IMR-90 (cell line): ENCODE results near the gene TRIM27. TPM values are rescaled to one million over a fixed set of nuclear protein-coding genes. Genes with fewer than 3 reads are reported as not detected.
A peak's percentile ranks its signal among the peaks of the same experiment; 100 is the strongest.

ENCODE experiments used
- ATAC-seq: fragments of 200-7000 bp; cut with Tn5 transposase; 2 replicates; pipeline ENCODE4 v1.9.1; 2020; ENCODE audit warnings: low read depth, mild to moderate bottlenecking, moderate library complexity
- BruUV-seq: library from RNA; stranded (reverse); fragments of 400-500 nt; replicated peaks from 2 replicates; lab custom pipeline; 2021; lab: Mats Ljungman, UMichigan
- CTCF ChIA-PET: fragments of 300-600 bp; formaldehyde crosslinking; extraction: SDS; loops from one replicate; lab custom pipeline; 2021; ENCODE audit warnings: antibody characterized with exemption; lab: Yijun Ruan, JAX
- POLR2A ChIA-PET: fragments of 300-600 bp; sonication (Branson Sonifier 250); formaldehyde crosslinking; loops from one replicate; lab custom pipeline; 2022; ENCODE audit warnings: antibody characterized with exemption; ENCODE audit not compliant: unreplicated experiment; lab: Charles Lee
- DNase-seq: peaks from one replicate; pipeline ENCODE4 v3.0.0; 2013
- H2AFZ ChIP-seq: replicated peaks from 2 replicates; pipeline ENCODE3; 2013; ENCODE audit warnings: low read length, mild to moderate bottlenecking; ENCODE audit not compliant: poor library complexity
- H2AK5ac ChIP-seq: 2 replicates; pipeline ENCODE4 v1.6.1; 2013; ENCODE audit warnings: low read depth, low read length, inconsistent platforms
- H2AK9ac ChIP-seq: replicated peaks from 2 replicates; pipeline ENCODE3; 2013; ENCODE audit warnings: mild to moderate bottlenecking, low read depth, low read length, moderate library complexity; ENCODE audit not compliant: poor library complexity
- H2BK120ac ChIP-seq: 2 replicates; pipeline ENCODE4 v1.6.1; 2013; ENCODE audit warnings: low read depth, low read length, inconsistent platforms
- H2BK15ac ChIP-seq: 3 replicates; pipeline ENCODE4 v1.6.1; 2013; ENCODE audit warnings: low read depth, low read length, inconsistent platforms
- H2BK20ac ChIP-seq: 2 replicates; pipeline ENCODE4 v1.6.1; 2013; ENCODE audit warnings: low read depth, mild to moderate bottlenecking, inconsistent platforms, low read length, moderate library complexity
- H2BK5ac ChIP-seq: 2 replicates; pipeline ENCODE4 v1.6.1; 2013; ENCODE audit warnings: mild to moderate bottlenecking, low read depth, low read length, inconsistent platforms; ENCODE audit not compliant: poor library complexity, severe bottlenecking
- H3K14ac ChIP-seq: replicated peaks from 2 replicates; pipeline ENCODE4 v1.6.1; 2013; ENCODE audit warnings: low read depth, low read length, inconsistent platforms
- H3K18ac ChIP-seq: 2 replicates; pipeline ENCODE4 v1.6.1; 2013; ENCODE audit warnings: low read depth, low read length, control low read depth
- H3K23ac ChIP-seq: 2 replicates; pipeline ENCODE4 v1.6.1; 2013; ENCODE audit warnings: low read depth, low read length, inconsistent platforms
- H3K27ac ChIP-seq: 2 replicates; pipeline ENCODE4 v1.5.1; 2013; ENCODE audit warnings: mild to moderate bottlenecking, control low read depth, low read length; ENCODE audit not compliant: insufficient read depth
- H3K27me3 ChIP-seq: 2 replicates; pipeline ENCODE4 v1.6.1; 2013; ENCODE audit warnings: low read length; ENCODE audit not compliant: control insufficient read depth, insufficient read depth
- H3K36me3 ChIP-seq: 2 replicates; pipeline ENCODE4 v1.6.1; 2013; ENCODE audit warnings: low read length, mixed read lengths; ENCODE audit not compliant: control insufficient read depth, insufficient read depth
- H3K4ac ChIP-seq: 2 replicates; pipeline ENCODE4 v1.6.1; 2013; ENCODE audit warnings: low read depth, low read length, inconsistent platforms
- H3K4me1 ChIP-seq: 2 replicates; pipeline ENCODE4 v1.6.1; 2013; ENCODE audit warnings: low read length, mixed read lengths; ENCODE audit not compliant: control insufficient read depth, insufficient read depth
- H3K4me2 ChIP-seq: 2 replicates; pipeline ENCODE4 v1.6.1; 2013; ENCODE audit warnings: low read depth, mild to moderate bottlenecking, control low read depth, low read length, moderate library complexity
- H3K4me3 ChIP-seq: 2 replicates; pipeline ENCODE4 v1.5.1; 2013; ENCODE audit warnings: low read depth, mild to moderate bottlenecking, control low read depth, low read length, moderate library complexity; ENCODE audit not compliant: insufficient read depth
- H3K56ac ChIP-seq: 2 replicates; pipeline ENCODE4 v1.6.1; 2013; ENCODE audit warnings: low read length, inconsistent platforms; ENCODE audit not compliant: insufficient read depth; ENCODE audit errors: extremely low read depth
- H3K79me1 ChIP-seq, 2 experiments: 2 replicates each; pipeline ENCODE4 v1.6.1; 2013; ENCODE audit warnings: low read length in 2 of 2, inconsistent platforms in 1 of 2, low read depth in 1 of 2
- H3K9ac ChIP-seq: 2 replicates; pipeline ENCODE4 v1.6.1; 2013; ENCODE audit warnings: low read depth, low read length, control low read depth
- H3K9me1 ChIP-seq: 2 replicates; pipeline ENCODE4 v1.6.1; 2013; ENCODE audit warnings: low read length, inconsistent platforms; ENCODE audit not compliant: insufficient read depth
- H3K9me3 ChIP-seq: 2 replicates; pipeline ENCODE4 v1.6.1; 2013; ENCODE audit warnings: low read length; ENCODE audit not compliant: control insufficient read depth, insufficient read depth
- H4K20me1 ChIP-seq: 2 replicates; pipeline ENCODE4 v1.6.1; 2013; ENCODE audit warnings: low read length, inconsistent platforms; ENCODE audit not compliant: insufficient read depth
- H4K5ac ChIP-seq: 2 replicates; pipeline ENCODE4 v1.6.1; 2013; ENCODE audit warnings: mild to moderate bottlenecking, low read depth, low read length, control low read depth
- H4K8ac ChIP-seq, 2 experiments: 2 replicates each; pipeline ENCODE4 v1.6.1; 2013; ENCODE audit warnings: low read depth in 2 of 2, low read length in 2 of 2, control low read depth in 1 of 2, inconsistent platforms in 1 of 2
- H4K91ac ChIP-seq: 2 replicates; pipeline ENCODE4 v1.6.1; 2013; ENCODE audit warnings: low read depth, low read length, inconsistent platforms; ENCODE audit not compliant: insufficient read depth
- BHLHE40 ChIP-seq: fragments of 150-350 bp; IDR thresholded peaks from 2 replicates; pipeline ENCODE4 v1.6.1; 2016; ENCODE audit warnings: mild to moderate bottlenecking, low read depth, low read length
- MAZ ChIP-seq: IDR thresholded peaks from 2 replicates; pipeline ENCODE4 v1.6.1; 2012; ENCODE audit warnings: low read depth, mild to moderate bottlenecking, low read length, improper control_type of control experiment, moderate library complexity, borderline replicate concordance
- MXI1 ChIP-seq: IDR thresholded peaks from 2 replicates; pipeline ENCODE4 v1.6.1; 2012; ENCODE audit warnings: low read depth, mild to moderate bottlenecking, low read length, moderate library complexity, borderline replicate concordance
- NFE2L2 ChIP-seq: fragments of 150-350 bp; IDR thresholded peaks from 2 replicates; pipeline ENCODE4 v1.6.1; 2016; ENCODE audit warnings: low read depth, mild to moderate bottlenecking, low read length
- WGBS, 2 experiments: methylation state at CpG; one replicate each; pipeline versions ENCODE4 v1.1.5 to v1.1.7; 2013; ENCODE audit warnings: missing lambda C conversion rate in 2 of 2; ENCODE audit not compliant: insufficient read length in 1 of 2; ENCODE audit errors: extremely low coverage in 2 of 2; 5-methylcytosine and 5-hydroxymethylcytosine counted together
- dilution Hi-C: fragments of 300-500 bp; cut with HindIII; formaldehyde crosslinking; loops from one replicate; pipeline ENCODE4 v1.14.3; 2018; ENCODE audit warnings: low sequenced_read_pairs; ENCODE audit not compliant: unreplicated experiment
- in situ Hi-C: fragments of 300-500 bp; cut with MboI; formaldehyde crosslinking; loops from 3 replicates; pipeline ENCODE4 v1.14.3; 2019; ENCODE audit warnings: low sequenced_read_pairs, inconsistent platforms, mixed read lengths
- intact Hi-C: fragments of 100-400 bp; cut with micrococcal nuclease; formaldehyde crosslinking; loops from 2 replicates; pipeline ENCODE4 v1.10.0; 2022
- polyA plus RNA-seq, 3 experiments: library from polyadenylated mRNA; depleted of rRNA; stranded (reverse); fragments of >200 nt; gene quantifications; 2 replicates each; pipeline ENCODE4 v1.2.3, GENCODE V29; 2012; ENCODE audit warnings: low replicate concordance in 1 of 3
- total RNA-seq: library from RNA; depleted of rRNA; stranded (reverse); fragments of >200 nt; gene quantifications from 2 replicates; pipeline ENCODE4 v1.2.3, GENCODE V29; 2012

Gene TRIM27
- total and polyA plus RNA-seq, 2 of the 4 experiments (the other 2 are of a cell fraction): 44.4 to 48.0 TPM

DNA sequence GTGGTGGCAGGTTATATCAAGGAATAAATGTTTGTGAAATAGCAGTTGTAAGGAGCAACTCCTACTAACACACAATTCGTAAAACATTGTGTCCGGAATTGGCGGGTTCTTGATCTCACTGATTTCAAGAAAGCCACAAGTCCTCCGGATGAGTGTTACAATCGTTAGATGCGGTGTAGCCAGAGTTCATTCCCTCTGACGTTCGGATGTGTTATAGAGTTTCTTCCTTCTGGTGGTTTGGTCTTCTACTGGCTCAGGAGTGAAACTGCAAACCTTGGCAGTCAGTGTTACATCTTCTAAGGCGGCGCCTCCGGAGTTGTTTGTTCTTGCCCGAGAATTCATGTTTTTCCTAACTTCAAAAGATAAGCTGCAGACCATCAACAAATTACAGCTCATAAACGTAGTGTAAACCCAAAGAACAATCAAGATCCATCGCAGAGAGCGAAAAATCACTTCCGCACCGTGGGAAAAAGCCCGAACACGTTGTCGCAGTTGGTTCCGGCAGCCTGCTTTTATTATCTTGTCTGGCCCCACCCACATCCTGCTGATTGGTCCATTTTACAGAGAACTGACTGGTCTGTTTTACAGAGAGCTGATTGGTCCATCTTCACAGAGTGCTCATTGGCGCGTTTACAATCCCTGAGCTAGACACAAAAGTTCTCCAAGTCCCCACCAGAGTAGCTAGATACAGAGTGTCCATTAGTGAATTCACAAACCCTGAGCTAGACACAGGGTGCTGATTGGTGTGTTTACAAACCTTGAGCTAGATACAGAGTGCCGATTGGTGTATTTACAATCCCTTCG lies 58.2 kb downstream of the TRIM27 start (continued):
- no peak for TF ChIP-seq MXI1

DNA sequence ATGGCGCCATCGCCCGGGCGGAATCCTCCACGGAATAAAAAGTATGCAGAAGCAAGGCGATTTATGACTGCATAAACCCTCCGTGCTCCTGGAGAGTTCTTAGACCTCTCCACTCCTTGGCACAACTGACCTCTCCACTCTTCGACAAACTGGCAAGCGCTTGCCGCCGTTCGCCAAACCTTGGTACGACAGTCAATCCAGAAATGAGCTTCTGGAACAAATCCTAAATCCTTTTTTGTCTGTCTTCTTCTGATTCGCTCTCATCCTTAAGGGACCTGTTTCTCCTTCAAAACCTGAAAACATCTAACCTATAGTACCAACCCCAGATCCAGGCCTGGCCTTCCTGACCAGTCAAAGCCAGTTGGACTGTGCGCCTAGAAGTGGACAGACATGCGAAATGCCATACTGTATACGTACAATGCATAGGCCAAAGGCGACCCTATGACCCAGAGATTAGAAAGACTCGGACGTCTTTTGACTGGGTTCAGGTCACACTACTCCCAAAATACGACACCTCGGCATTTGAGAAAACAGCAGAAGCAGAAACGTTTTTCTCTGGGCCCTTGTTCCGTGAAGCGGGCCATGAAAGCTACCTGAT lies 59.4 kb downstream of the TRIM27 start:
- Histone ChIP-seq H3K27ac (no peak overlapping the region), H3K9me3 (no peaks in the 10 kb centered on the region), H3K9ac (peak overlapping the region; percentile 32; the same call in 1 of the 2 replicates), H3K9me1 (no peaks in the 10 kb centered on the region), H4K8ac (no peak overlapping the region), H3K79me1 (no peaks in the 10 kb centered on the region), H2BK120ac (no peak overlapping the region), H2BK5ac (no peak overlapping the region), H3K14ac (no peak overlapping the region), H2BK15ac (no peak overlapping the region), H3K56ac (no peak overlapping the region), H3K23ac (no peak overlapping the region), H2AK9ac (no peak overlapping the region), H3K4ac (no peak overlapping the region), H3K4me2 (peak overlapping the region; percentile 91), H4K5ac (no peak overlapping the region), H2AK5ac (no peak overlapping the region), H2BK20ac (no peak overlapping the region), H4K20me1 (no peaks in the 10 kb centered on the region), H3K36me3 (no peaks in the 10 kb centered on the region), H3K27me3 (no peaks in the 10 kb centered on the region), H3K4me1 (0 out of 2 replicates have a peak, but pooled peaks cover 2% of the 10 kb centered on the region), H2AFZ (peak overlapping the region; percentile 80), H3K4me3 (peak overlapping the region; percentile 87), H4K91ac (no peak overlapping the region), H3K18ac (no peak overlapping the region)
- BruUV-seq: no TSS peak
- ChIA-PET POLR2A (no interaction called here), CTCF (interaction anchor here (0.6 to 1.0 kb wide), 2 partner anchors 31 to 59 kb away, joined by 3 read pairs; no protein-coding TSS in a partner anchor)
- no peak for TF ChIP-seq BHLHE40
- TF ChIP-seq NFE2L2: no peak
- TF ChIP-seq MAZ: no peak
- dilution Hi-C loops (no loop called here), intact Hi-C loops (loop anchor here (10.0 kb wide), 1 partner anchor 150 kb away; no protein-coding TSS in a partner anchor), in situ Hi-C loops (no loop called here)
- 21% methylated on average over 16 of the region's 25 CpGs; no CpG with 5 or more reads in 1 of the 2 experiments for WGBS, 2 experiments
- ATAC-seq (no peak; the same call in 1 of the 2 replicates), DNase-seq (no peak)
